ENCODE results near the gene KLB.

- no peak for TF ChIP-seq CTCF (IDR thresholded peaks at IDR 0.05; ENCODE audit: insufficient read depth, low read length)
- TF ChIP-seq GABPA (IDR thresholded peaks at IDR 0.05; ENCODE audit: low read depth): no peak
- no peak for TF ChIP-seq REST (IDR thresholded peaks at IDR 0.05; ENCODE audit: insufficient replicate concordance, low read depth)
- no peak for TF ChIP-seq POLR2AphosphoS5 (IDR thresholded peaks at IDR 0.05; ENCODE audit: low read depth)
- TF ChIP-seq SPI1 (IDR thresholded peaks at IDR 0.05; ENCODE audit: borderline replicate concordance, low read depth): no peak
These were observed 15.5 kb downstream of the KLB start for GRCh38 chr4:39422247-39422646.
